SK-N-SH (cell line): ENCODE measurements around the gene CLDN9.

Experiments
- EZH2phosphoT487 ChIP-seq: fragments of 200-600 bp; sonication (generic); IDR thresholded peaks from 2 replicates; pipeline ENCODE4 v1.6.1; 2017; ENCODE audit warnings: low read depth, mixed run types, mild to moderate bottlenecking, antibody characterized with exemption, moderate library complexity, borderline replicate concordance
- JUND ChIP-seq: IDR thresholded peaks from 2 replicates; pipeline ENCODE4 v1.4.0; 2012
- POLR2AphosphoS5 ChIP-seq: IDR thresholded peaks from 2 replicates; pipeline ENCODE4 v1.6.1; 2012; ENCODE audit warnings: low read depth, low read length
- SIN3A ChIP-seq: IDR thresholded peaks from 2 replicates; pipeline ENCODE4 v1.6.1; 2012; ENCODE audit warnings: low read depth, mild to moderate bottlenecking, low read length, moderate library complexity, borderline replicate concordance
- TAF1 ChIP-seq: IDR thresholded peaks from 2 replicates; pipeline ENCODE4 v1.6.1; 2012; ENCODE audit warnings: low read depth, mild to moderate bottlenecking, low read length, moderate library complexity, borderline replicate concordance
- TCF12 ChIP-seq: IDR thresholded peaks from 2 replicates; pipeline ENCODE4 v1.4.0; 2012
- TF ChIP-seq, protein P1 (sequence below): fragments of 200-600 bp; sonication (generic); IDR thresholded peaks from 2 replicates; pipeline ENCODE4 v1.6.1; 2017; ENCODE audit warnings: antibody characterized with exemption, mild to moderate bottlenecking, moderate library complexity
- TF ChIP-seq, protein P2 (sequence below): IDR thresholded peaks from 2 replicates; pipeline ENCODE4 v1.4.0; 2012; ENCODE audit warnings: low read depth

DNA sequence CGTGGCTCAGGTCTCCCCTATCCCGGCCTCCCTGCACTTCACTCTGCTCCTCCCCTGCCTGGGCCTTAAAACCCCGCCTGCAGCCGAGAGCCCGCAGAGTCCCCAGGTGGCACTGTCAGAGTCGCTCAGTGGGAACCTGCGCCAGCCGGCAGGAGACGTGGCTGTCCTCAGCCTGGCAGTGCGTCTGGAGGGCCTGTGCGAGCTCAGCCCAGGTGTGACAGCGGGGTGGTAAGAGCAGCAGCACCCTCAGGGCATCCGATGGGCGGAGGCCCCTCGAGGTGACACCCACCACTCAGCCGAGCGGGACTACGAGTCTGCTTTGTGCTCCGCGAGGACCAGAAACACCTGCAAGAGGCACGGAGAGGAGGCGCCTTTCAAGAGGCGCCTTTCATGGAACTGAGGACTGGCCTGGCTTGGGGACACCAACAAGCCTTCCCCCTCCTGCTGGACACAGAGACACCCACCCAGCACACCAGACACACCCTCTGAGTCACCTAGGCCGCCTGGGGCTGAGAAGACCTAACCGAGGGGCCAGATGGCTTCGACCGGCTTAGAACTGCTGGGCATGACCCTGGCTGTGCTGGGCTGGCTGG, at the start of gene CLDN9:
- TF ChIP-seq JUND (no peak), EZH2phosphoT487 (no peak), SIN3A (no peak), POLR2AphosphoS5 (no peak), TAF1 (no peak), TCF12 (no peak)
- TF ChIP-seq, protein P1, sequence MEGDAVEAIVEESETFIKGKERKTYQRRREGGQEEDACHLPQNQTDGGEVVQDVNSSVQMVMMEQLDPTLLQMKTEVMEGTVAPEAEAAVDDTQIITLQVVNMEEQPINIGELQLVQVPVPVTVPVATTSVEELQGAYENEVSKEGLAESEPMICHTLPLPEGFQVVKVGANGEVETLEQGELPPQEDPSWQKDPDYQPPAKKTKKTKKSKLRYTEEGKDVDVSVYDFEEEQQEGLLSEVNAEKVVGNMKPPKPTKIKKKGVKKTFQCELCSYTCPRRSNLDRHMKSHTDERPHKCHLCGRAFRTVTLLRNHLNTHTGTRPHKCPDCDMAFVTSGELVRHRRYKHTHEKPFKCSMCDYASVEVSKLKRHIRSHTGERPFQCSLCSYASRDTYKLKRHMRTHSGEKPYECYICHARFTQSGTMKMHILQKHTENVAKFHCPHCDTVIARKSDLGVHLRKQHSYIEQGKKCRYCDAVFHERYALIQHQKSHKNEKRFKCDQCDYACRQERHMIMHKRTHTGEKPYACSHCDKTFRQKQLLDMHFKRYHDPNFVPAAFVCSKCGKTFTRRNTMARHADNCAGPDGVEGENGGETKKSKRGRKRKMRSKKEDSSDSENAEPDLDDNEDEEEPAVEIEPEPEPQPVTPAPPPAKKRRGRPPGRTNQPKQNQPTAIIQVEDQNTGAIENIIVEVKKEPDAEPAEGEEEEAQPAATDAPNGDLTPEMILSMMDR, result no peak
- TF ChIP-seq, protein P2, sequence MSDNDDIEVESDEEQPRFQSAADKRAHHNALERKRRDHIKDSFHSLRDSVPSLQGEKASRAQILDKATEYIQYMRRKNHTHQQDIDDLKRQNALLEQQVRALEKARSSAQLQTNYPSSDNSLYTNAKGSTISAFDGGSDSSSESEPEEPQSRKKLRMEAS, result no peak
